GM12878 (cell line): ENCODE measurements around the gene SPAG16. TPM values are rescaled to one million over a fixed set of nuclear protein-coding genes. Genes with fewer than 3 reads are reported as not detected.

Source experiments
- ATAC-seq: fragments of 200-7000 bp; cut with Tn5 transposase; 3 replicates; pipeline ENCODE4 v1.9.1; 2020; ENCODE audit warnings: mild to moderate bottlenecking, moderate library complexity
- BruUV-seq: library from RNA; stranded (reverse); fragments of 400-500 nt; replicated peaks from 2 replicates; lab custom pipeline; 2021; lab: Mats Ljungman, UMichigan
- CTCF ChIA-PET: fragments of 300-600 bp; sonication (Branson Sonifier 250); formaldehyde crosslinking; extraction: SDS; loops from one replicate; lab custom pipeline; 2021; ENCODE audit warnings: inconsistent platforms; lab: Yijun Ruan, JAX
- POLR2A ChIA-PET: fragments of 350-600 bp; formaldehyde crosslinking; extraction: SDS; loops from one replicate; lab custom pipeline; 2021; ENCODE audit warnings: inconsistent platforms; lab: Charles Lee
- RAD21 ChIA-PET: fragments of 300-600 bp; sonication (Branson Sonifier 250); formaldehyde crosslinking; loops from one replicate; lab custom pipeline; 2023; ENCODE audit warnings: antibody characterized with exemption; ENCODE audit not compliant: unreplicated experiment; lab: Charles Lee
- SMC1A ChIA-PET: fragments of 300-600 bp; sonication (Branson Sonifier 250); formaldehyde crosslinking; loops from one replicate; lab custom pipeline; 2023; ENCODE audit not compliant: unreplicated experiment, uncharacterized antibody; lab: Charles Lee
- DNase-seq: peaks from one replicate; pipeline ENCODE4 v3.0.0-alpha.2; 2011; ENCODE audit warnings: low read depth, low spot score
- FAIRE-seq: peaks from 3 replicates; lab custom pipeline; 2011; peaks lifted over from hg19 to GRCh38; lab: Jason Lieb, UNC
- H2AFZ ChIP-seq: 2 replicates; pipeline ENCODE4 v1.6.0; 2011; ENCODE audit warnings: low read depth, low read length, control low read depth; ENCODE audit not compliant: control insufficient read depth
- H3K27ac ChIP-seq: 2 replicates; pipeline ENCODE4 v1.5.1; 2011; ENCODE audit warnings: control low read depth; ENCODE audit not compliant: control insufficient read depth, insufficient read depth
- H3K27me3 ChIP-seq, 2 experiments: replicated peaks in 1 of 2; 2 replicates each; pipeline versions ENCODE4 v1.6.0 to v1.6.1; 2011; ENCODE audit warnings: low read length in 1 of 2; ENCODE audit not compliant: control insufficient read depth in 2 of 2, insufficient read depth in 2 of 2
- H3K36me3 ChIP-seq, 2 experiments: 2 replicates each; pipeline ENCODE4 v1.5.1; 2011; ENCODE audit warnings: low read length in 1 of 2; ENCODE audit not compliant: control insufficient read depth in 2 of 2, insufficient read depth in 2 of 2
- H3K4me1 ChIP-seq: 2 replicates; pipeline ENCODE4 v1.6.1; 2011; ENCODE audit warnings: mild to moderate bottlenecking, low read length, moderate library complexity, mixed read lengths; ENCODE audit not compliant: control insufficient read depth, insufficient read depth
- H3K4me2 ChIP-seq: 2 replicates; pipeline ENCODE4 v1.6.0; 2011; ENCODE audit warnings: control low read depth; ENCODE audit not compliant: control insufficient read depth, insufficient read depth
- H3K4me3 ChIP-seq: fragments of 200-600 bp; sonication (generic); 2 replicates; pipeline ENCODE4 v1.5.1; 2016
- H3K79me2 ChIP-seq: 2 replicates; pipeline ENCODE4 v1.6.0; 2011; ENCODE audit warnings: low read length; ENCODE audit not compliant: control insufficient read depth, insufficient read depth
- H3K9ac ChIP-seq: 2 replicates; pipeline ENCODE4 v1.8.0; 2011; ENCODE audit warnings: low read length, control low read depth, mixed read lengths; ENCODE audit not compliant: control insufficient read depth, insufficient read depth
- H3K9me3 ChIP-seq: replicated peaks from 3 replicates; pipeline ENCODE4 v1.5.1; 2011; ENCODE audit warnings: mild to moderate bottlenecking, low read length; ENCODE audit not compliant: control insufficient read depth, insufficient read depth
- H4K20me1 ChIP-seq: 2 replicates; pipeline ENCODE4 v1.6.0; 2011; ENCODE audit not compliant: control insufficient read depth, insufficient read depth
- BMI1 ChIP-seq: fragments of 450-650 bp; IDR thresholded peaks from 2 replicates; pipeline ENCODE4 v1.6.1; 2016; ENCODE audit warnings: mild to moderate bottlenecking, moderate library complexity, borderline replicate concordance
- CBX3 ChIP-seq: fragments of 200-600 bp; sonication (generic); IDR thresholded peaks from 2 replicates; pipeline ENCODE4 v1.6.1; 2016; ENCODE audit warnings: low read depth, borderline replicate concordance
- FOXM1 ChIP-seq: IDR thresholded peaks from 2 replicates; pipeline ENCODE4 v1.6.1; 2012; ENCODE audit warnings: low read depth, mild to moderate bottlenecking, inconsistent platforms, low read length, moderate library complexity
- GATAD2B ChIP-seq: fragments of 450-650 bp; conservative IDR thresholded peaks from 2 replicates; pipeline ENCODE4 v1.6.1; 2017; ENCODE audit warnings: low read depth, mild to moderate bottlenecking, moderate library complexity
- PAX5 ChIP-seq: IDR thresholded peaks from 2 replicates; pipeline ENCODE4 v1.6.1; 2011; ENCODE audit warnings: low read depth, low read length, borderline replicate concordance
- REST ChIP-seq: IDR thresholded peaks from 2 replicates; pipeline ENCODE4 v1.6.1; 2012; ENCODE audit warnings: mild to moderate bottlenecking, low read depth, low read length
- SMC3 ChIP-seq: IDR thresholded peaks from 2 replicates; pipeline ENCODE4 v1.6.1; 2011; ENCODE audit warnings: low read length, improper control_type of control experiment, borderline replicate concordance
- SPI1 ChIP-seq: IDR thresholded peaks from 2 replicates; pipeline ENCODE4 v1.6.1; 2011; ENCODE audit warnings: low read depth, mild to moderate bottlenecking, low read length, moderate library complexity, borderline replicate concordance; ENCODE audit not compliant: insufficient read depth
- TCF3 ChIP-seq: IDR thresholded peaks from 2 replicates; pipeline ENCODE4 v1.6.1; 2012; ENCODE audit warnings: low read depth, mild to moderate bottlenecking, low read length, borderline replicate concordance; ENCODE audit not compliant: insufficient read depth
- USF2 ChIP-seq: IDR thresholded peaks from 2 replicates; pipeline ENCODE4 v1.6.1; 2011; ENCODE audit warnings: low read depth, low read length, improper control_type of control experiment, borderline replicate concordance
- YBX1 ChIP-seq: fragments of 450-650 bp; IDR thresholded peaks from 2 replicates; pipeline ENCODE4 v1.6.1; 2016; ENCODE audit warnings: antibody characterized with exemption
- YY1 ChIP-seq: IDR thresholded peaks from 2 replicates; pipeline ENCODE4 v1.6.1; 2011; ENCODE audit warnings: low read depth, mild to moderate bottlenecking, low read length
- ZNF274 ChIP-seq: IDR thresholded peaks from one replicate; pipeline ENCODE4 v1.8.0; 2011; ENCODE audit not compliant: insufficient read length, insufficient read depth
- WGBS: methylation state at CpG from one replicate; pipeline ENCODE4 v1.1.6; 2016; ENCODE audit warnings: low lambda C conversion rate; ENCODE audit not compliant: insufficient replicate concordance, insufficient coverage; ENCODE audit errors: missing lambda C conversion rate; 5-methylcytosine and 5-hydroxymethylcytosine counted together
- in situ Hi-C: fragments of 300-500 bp; cut with MboI; formaldehyde crosslinking; loops from 9 replicates; pipeline ENCODE4 v1.14.3; 2018; ENCODE audit warnings: mixed read lengths
- intact Hi-C: fragments of 100-400 bp; cut with micrococcal nuclease; formaldehyde crosslinking; loops from one replicate; pipeline ENCODE4 v1.14.2; 2022; ENCODE audit not compliant: unreplicated experiment
- polyA plus RNA-seq, 11 experiments: library from polyadenylated mRNA; depleted of rRNA in 4 of 11; unstranded in 6 of 11; stranded (reverse) in 5 of 11; fragments of >200 nt; fragmentation: Nextera tagmentation in 4 of 11; fragmentation: Illumina TruSeq in 1 of 11; extraction: Ambion mirVana in 4 of 11; extraction: Trizol in 1 of 11; gene quantifications; 1 replicate in 1 of 11; 2 replicates in 10 of 11; pipeline versions ENCODE4 v1.2.1 to v1.2.3, GENCODE V29; 2011 to 2016; ENCODE audit warnings: inconsistent platforms in 2 of 11, missing spikeins in 2 of 11, low read depth in 1 of 11
- total RNA-seq, 4 experiments: library from RNA; depleted of rRNA in 3 of 4; stranded (reverse); fragments of >200 nt in 3 of 4; fragmentation: Illumina TruSeq in 1 of 4; extraction: Trizol in 1 of 4; gene quantifications; 2 replicates each; pipeline versions ENCODE4 v1.2.1 to v1.2.3, GENCODE V29; 2013 to 2021
- TF ChIP-seq, protein P1 (sequence below): fragments of 450-650 bp; IDR thresholded peaks from 2 replicates; pipeline ENCODE4 v1.6.1; 2017; ENCODE audit warnings: low read depth, mild to moderate bottlenecking, moderate library complexity
- TF ChIP-seq, protein P2 (sequence below): IDR thresholded peaks from 2 replicates; pipeline ENCODE4 v1.6.1; 2011; ENCODE audit warnings: low read depth, mild to moderate bottlenecking, low read length, moderate library complexity, borderline replicate concordance; ENCODE audit errors: extremely low read depth
- TF ChIP-seq, protein P3 (sequence below): fragments of 450-650 bp; IDR thresholded peaks from 2 replicates; pipeline ENCODE4 v1.6.1; 2016; ENCODE audit warnings: mild to moderate bottlenecking

Gene SPAG16
- total and polyA plus RNA-seq, 10 of the 15 experiments (the other 5 are each of a cell fraction or from before 2014, with no cell fraction given), result 6.0 to 25.0 (median 15.2) TPM

- peak; percentile 48 for DNase-seq
- WGBS, result 30% methylated on average over 7 of the region's 7 CpGs
- ChIA-PET POLR2A (no interaction called here), CTCF (interaction anchor here (1.0 to 1.6 kb wide), 5 partner anchors 9 to 694 kb away, joined by 3 to 6 read pairs (median 5); no protein-coding TSS in a partner anchor), SMC1A (interaction anchor here (0.7 to 0.8 kb wide), 2 partner anchors 1067 to 1606 kb away, joined by 3 read pairs; no protein-coding TSS in a partner anchor), RAD21 (interaction anchor here (1.2 to 1.5 kb wide), 3 partner anchors 9 to 685 kb away, joined by 3 to 5 read pairs (median 3); no protein-coding TSS in a partner anchor)
- Histone ChIP-seq H3K4me3 (no peak overlapping the region), H3K9ac (no peak overlapping the region), H3K27me3 (no peaks in the 10 kb centered on the region), H3K79me2 (no peaks in the 10 kb centered on the region), H2AFZ (peak overlapping the region; percentile 61), H3K9me3 (no peaks in the 10 kb centered on the region), H4K20me1 (no peaks in the 10 kb centered on the region), H3K4me2 (no peak overlapping the region), H3K27ac (no peak overlapping the region), H3K36me3 (no peaks in the 10 kb centered on the region), H3K4me1 (no peaks in the 10 kb centered on the region; the same call in 1 of the 2 replicates)
- in situ Hi-C loops, result loop anchor here (25.0 kb wide), 1 partner anchor 1626 kb away; no protein-coding TSS in a partner anchor
- intact Hi-C loops, result loop anchor here (5.0 to 10.0 kb wide), 4 partner anchors 424 to 1064 kb away; no protein-coding TSS in a partner anchor
- peak; percentile 89 for ATAC-seq
- no TSS peak for BruUV-seq
- no peak for FAIRE-seq
- no peak for TF ChIP-seq CBX3
- no peak for TF ChIP-seq YBX1
- TF ChIP-seq TCF3, result no peak
- TF ChIP-seq PAX5, result 0 out of 2 replicates have a peak, but pooled peaks have one; percentile 12
- TF ChIP-seq BMI1, result no peak
- no peak for TF ChIP-seq USF2
- TF ChIP-seq FOXM1, result no peak
- TF ChIP-seq, protein P1, sequence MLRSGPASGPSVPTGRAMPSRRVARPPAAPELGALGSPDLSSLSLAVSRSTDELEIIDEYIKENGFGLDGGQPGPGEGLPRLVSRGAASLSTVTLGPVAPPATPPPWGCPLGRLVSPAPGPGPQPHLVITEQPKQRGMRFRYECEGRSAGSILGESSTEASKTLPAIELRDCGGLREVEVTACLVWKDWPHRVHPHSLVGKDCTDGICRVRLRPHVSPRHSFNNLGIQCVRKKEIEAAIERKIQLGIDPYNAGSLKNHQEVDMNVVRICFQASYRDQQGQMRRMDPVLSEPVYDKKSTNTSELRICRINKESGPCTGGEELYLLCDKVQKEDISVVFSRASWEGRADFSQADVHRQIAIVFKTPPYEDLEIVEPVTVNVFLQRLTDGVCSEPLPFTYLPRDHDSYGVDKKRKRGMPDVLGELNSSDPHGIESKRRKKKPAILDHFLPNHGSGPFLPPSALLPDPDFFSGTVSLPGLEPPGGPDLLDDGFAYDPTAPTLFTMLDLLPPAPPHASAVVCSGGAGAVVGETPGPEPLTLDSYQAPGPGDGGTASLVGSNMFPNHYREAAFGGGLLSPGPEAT, result 0 out of 2 replicates have a peak, but pooled peaks have one; percentile 32
- no peak for TF ChIP-seq SMC3
- TF ChIP-seq GATAD2B, result 0 out of 2 replicates have a peak, but pooled peaks have one; percentile 33
- TF ChIP-seq, protein P2, sequence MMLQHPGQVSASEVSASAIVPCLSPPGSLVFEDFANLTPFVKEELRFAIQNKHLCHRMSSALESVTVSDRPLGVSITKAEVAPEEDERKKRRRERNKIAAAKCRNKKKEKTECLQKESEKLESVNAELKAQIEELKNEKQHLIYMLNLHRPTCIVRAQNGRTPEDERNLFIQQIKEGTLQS, result no peak
- TF ChIP-seq, protein P3, sequence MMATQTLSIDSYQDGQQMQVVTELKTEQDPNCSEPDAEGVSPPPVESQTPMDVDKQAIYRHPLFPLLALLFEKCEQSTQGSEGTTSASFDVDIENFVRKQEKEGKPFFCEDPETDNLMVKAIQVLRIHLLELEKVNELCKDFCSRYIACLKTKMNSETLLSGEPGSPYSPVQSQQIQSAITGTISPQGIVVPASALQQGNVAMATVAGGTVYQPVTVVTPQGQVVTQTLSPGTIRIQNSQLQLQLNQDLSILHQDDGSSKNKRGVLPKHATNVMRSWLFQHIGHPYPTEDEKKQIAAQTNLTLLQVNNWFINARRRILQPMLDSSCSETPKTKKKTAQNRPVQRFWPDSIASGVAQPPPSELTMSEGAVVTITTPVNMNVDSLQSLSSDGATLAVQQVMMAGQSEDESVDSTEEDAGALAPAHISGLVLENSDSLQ, result peak; percentile 56
- no peak for TF ChIP-seq REST
- TF ChIP-seq YY1, result 0 out of 2 replicates have a peak, but pooled peaks have one; percentile 16
- TF ChIP-seq ZNF274, result no peak
- no peak for TF ChIP-seq SPI1
Measured at GRCh38 chr2:214311031-214311533, 1026.8 kb downstream of the SPAG16 start.
